Right atrium auricular region (tissue), 2 donors: ENCODE data around the gene CCL4. TPM values are rescaled to one million over a fixed set of nuclear protein-coding genes. Genes with fewer than 3 reads are reported as not detected.
"Not testable (repeated sequence)": the region's sequence is repeated elsewhere in the genome, so short reads cannot be mapped to it uniquely, and the experiment has no call there.

Experiments used
- DNase-seq: peaks from one replicate; pipeline ENCODE4 v3.0.0-alpha.2; 2019; ENCODE audit warnings: low spot score
- H3K27ac ChIP-seq, 2 donors: fragments of 200-600 bp; sonication (generic); 1 replicate in 1 of 2; 2 replicates in 1 of 2; pipeline ENCODE4 v1.5.1; 2016 to 2019
- H3K27me3 ChIP-seq, 2 donors: fragments of 200-600 bp; sonication (generic); one replicate each; pipeline versions ENCODE4 v1.5.1 to v1.6.0; 2017 to 2019
- H3K36me3 ChIP-seq: fragments of 200-600 bp; sonication (generic); one replicate; pipeline ENCODE4 v1.5.1; 2016
- H3K4me1 ChIP-seq, 2 donors: fragments of 200-600 bp; sonication (generic); one replicate each; pipeline versions ENCODE4 v1.5.1 to v1.6.0; 2017 to 2019
- H3K4me3 ChIP-seq, 2 donors: fragments of 200-600 bp; sonication (generic); 1 replicate in 1 of 2; 2 replicates in 1 of 2; pipeline ENCODE4 v1.5.1; 2017 to 2019; ENCODE audit warnings: mild to moderate bottlenecking in 1 of 2, moderate library complexity in 1 of 2
- H3K9me3 ChIP-seq, 2 donors: fragments of 200-600 bp; sonication (generic); one replicate each; pipeline ENCODE4 v1.5.1; 2019
- total RNA-seq, 2 donors: library from RNA; depleted of rRNA; stranded (reverse); fragments of >200 nt; gene quantifications; one replicate each; pipeline ENCODE4 v1.1.0, GENCODE V29; 2016
- TF ChIP-seq, protein P1 (sequence below), 2 donors: fragments of 200-600 bp; sonication (generic); IDR thresholded peaks; one replicate each; pipeline ENCODE4 v1.5.1; 2019; ENCODE audit warnings: antibody characterized with exemption in 2 of 2

The CCL4 gene
- total RNA-seq, 2 donors from 2014 or later = 1.7 to 2.8 TPM

DNA sequence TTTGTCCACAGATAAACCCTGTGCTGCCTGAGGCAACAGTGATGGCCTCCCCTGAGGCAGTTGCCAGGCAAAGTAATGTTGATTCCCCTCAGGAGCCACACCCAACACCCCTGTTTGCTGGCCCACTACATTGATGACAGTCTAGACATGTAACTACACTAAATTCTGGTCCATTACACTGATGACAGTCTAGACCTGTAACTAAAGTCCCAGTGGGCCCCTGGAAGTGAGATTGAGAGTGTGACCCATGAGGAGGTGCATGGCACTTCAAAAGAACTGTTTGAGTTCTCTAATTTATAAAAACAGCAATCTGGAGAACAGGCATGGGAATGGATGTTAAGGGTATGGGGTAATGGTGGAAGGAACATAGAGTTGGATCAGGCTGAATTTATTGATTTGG lies 8.9 kb downstream of the CCL4 start:
- Histone ChIP-seq H3K27me3 (no peaks in the 10 kb centered on the region), H3K36me3 (no peaks in the 10 kb centered on the region), H3K9me3 (no peaks in the 10 kb centered on the region), H3K4me3 (no peak overlapping the region), H3K4me1 (no peaks in the 10 kb centered on the region), H3K27ac (no peak overlapping the region)
- no peak for DNase-seq
- TF ChIP-seq, protein P1, sequence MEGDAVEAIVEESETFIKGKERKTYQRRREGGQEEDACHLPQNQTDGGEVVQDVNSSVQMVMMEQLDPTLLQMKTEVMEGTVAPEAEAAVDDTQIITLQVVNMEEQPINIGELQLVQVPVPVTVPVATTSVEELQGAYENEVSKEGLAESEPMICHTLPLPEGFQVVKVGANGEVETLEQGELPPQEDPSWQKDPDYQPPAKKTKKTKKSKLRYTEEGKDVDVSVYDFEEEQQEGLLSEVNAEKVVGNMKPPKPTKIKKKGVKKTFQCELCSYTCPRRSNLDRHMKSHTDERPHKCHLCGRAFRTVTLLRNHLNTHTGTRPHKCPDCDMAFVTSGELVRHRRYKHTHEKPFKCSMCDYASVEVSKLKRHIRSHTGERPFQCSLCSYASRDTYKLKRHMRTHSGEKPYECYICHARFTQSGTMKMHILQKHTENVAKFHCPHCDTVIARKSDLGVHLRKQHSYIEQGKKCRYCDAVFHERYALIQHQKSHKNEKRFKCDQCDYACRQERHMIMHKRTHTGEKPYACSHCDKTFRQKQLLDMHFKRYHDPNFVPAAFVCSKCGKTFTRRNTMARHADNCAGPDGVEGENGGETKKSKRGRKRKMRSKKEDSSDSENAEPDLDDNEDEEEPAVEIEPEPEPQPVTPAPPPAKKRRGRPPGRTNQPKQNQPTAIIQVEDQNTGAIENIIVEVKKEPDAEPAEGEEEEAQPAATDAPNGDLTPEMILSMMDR (IDR thresholded peaks at IDR 0.05) = no peak

DNA sequence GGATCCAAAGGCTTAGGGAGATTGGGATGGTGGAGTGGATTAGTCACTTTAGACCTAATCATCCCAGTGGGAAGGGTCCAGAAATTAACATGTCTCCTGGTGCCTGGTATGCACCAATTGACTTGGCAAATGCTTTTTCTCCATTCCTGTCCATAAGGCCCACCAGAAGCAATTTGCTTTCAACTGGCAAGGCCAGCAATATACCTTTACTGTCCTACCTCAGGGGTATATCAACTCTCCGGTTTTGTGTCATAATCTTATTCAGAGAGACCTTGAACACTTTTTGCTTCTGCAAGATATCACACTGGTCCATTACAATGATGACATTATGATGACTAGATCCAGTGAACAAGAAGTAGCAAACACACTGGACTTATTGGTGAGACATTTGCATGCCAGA lies 9.5 kb downstream of the CCL4 start:
- not testable (repeated sequence) for H3K9me3 ChIP-seq, DNase-seq, H3K27ac ChIP-seq, H3K4me3 ChIP-seq, H3K27me3 ChIP-seq, H3K36me3 ChIP-seq, H3K4me1 ChIP-seq

DNA sequence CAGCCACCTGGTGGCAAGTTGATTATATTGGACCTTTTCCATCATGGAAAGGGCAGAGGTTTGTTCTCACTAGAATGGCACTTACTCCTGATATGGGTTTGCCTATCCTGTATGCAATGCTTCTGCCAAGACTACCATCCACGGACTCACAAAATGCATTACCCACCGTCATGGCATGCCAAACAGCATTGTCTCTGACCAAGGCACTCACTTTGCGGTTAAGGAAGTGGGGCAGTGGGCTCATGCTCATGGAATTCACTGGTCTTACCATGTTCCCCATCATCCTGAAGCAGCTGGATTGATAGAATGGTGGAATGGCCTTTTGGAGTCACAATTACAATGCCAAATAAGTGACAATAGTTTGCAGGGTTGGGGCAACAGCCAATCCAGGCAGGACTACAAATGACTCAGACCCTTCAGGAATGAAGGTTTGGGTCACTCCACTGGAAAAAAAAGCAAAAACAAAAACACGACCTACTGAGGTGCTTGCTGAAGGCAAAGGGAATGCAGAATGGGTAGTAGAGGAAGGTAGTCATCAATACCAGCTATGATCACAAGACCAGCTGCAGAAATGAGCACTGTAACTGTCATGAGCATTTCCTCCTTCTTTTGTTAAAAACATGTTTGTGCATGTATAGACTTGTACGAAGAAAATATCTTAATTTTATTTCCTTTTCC lies 11.5 kb downstream of the CCL4 start:
- DNase-seq, H3K27me3 ChIP-seq, H3K4me3 ChIP-seq: not testable (repeated sequence)

DNA sequence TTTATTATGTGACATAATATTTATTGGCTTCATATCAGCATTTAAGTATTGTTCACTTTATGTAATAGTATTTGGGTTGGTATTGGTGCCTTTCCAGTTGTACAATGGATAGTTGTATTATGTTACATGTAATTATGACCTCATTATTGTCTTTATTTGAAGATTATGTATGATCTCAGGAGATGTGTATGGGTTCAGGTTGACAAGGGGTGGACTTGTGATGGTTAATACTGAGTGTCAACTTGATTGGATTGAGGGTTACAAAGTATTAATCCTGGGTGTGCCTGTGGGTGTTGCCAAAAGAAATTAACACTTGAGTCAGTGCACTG lies 12.0 kb downstream of the CCL4 start:
- H3K27ac ChIP-seq, H3K27me3 ChIP-seq, H3K4me1 ChIP-seq, DNase-seq, H3K36me3 ChIP-seq, H3K9me3 ChIP-seq, H3K4me3 ChIP-seq: not testable (repeated sequence)

More for the DNA sequence above, 11.5 kb downstream of the CCL4 start:
- not testable (repeated sequence) for H3K4me1 ChIP-seq, H3K27ac ChIP-seq, H3K9me3 ChIP-seq, H3K36me3 ChIP-seq

DNA sequence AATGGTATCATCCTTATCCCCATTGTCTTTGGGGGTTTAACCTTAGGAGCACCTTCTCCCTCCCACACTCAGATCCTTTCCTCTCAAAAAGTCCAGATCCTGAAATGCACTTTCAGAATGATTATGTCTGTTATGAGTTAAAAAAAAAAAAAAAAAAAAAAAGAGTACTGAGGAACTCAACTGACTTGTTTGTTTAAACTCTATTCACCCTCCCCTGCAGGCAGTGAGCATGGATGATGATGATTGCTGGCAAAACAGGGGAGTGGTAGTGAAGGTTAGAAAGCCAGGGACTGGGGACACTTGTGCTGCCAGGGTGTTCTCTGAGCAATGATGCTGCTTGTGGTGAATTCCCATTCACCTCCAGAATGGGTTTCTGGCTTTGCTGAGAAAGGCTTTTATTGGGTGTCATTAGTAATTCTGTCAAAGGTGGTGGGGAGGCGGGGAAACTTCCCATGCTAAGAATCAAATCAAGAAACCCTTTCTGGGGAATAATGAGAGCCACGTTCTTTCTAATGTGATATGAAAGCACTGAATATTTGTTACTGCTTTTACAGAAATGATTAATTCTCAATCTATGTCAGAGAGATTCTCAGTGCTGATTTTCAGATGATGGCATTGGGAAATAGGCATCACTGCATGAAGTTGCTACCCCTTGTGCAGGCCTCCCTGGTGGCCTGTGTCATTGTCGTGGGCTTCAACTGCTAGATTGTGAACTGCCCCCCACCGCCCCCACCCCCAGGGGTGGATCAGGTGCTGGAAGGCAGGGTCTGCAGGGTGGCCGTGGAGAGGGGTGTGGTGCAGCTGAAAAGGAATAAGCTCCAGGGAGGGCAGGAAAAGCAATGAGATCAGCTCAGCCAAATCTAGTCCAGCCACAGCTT lies 14.1 kb downstream of the CCL4 start:
- H3K27ac ChIP-seq = no peak overlapping the region
- no peaks in the 10 kb centered on the region for H3K36me3 ChIP-seq
- TF ChIP-seq, protein P1 (IDR thresholded peaks at IDR 0.05) = no peak

DNA sequence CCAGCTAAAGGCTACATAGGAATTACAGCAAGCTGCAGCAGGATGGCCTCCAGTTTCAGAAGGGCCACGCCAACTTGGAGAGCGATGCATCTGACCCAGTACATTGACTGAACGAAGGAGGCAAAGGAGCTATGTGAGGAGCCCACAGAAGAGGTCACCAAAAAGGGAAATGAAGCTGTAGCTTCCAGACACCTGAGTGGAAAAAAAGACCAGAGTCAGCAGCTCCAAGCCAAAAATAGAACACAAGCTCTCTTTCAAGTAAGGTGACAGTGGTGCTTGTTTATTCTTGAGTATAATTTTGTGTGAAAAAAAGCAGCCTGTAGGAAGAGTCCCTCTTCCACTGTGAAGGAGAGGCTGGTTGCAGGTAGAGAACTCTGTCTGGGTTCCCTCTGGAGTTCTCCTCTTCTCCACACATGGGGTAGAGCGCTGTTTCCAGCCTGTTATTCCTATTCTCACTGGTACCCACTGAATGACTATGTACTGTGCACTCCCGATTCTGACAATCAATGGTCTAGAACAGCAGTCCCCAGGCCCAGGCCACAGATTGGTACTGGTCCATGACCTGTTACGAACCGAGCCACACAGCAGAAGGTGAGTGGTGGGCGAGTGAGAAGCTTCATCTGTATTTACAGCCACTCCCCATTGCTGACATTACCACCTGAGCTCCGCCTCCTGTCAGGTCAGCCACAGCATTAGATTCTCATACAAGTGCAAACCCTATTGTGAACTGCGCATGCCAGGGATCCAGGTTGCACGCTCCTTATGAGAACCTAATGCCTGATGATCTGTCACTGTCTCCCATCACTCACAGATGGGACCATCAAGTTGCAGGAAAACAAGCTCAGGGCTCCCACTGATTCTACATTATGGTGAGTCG lies 15.1 kb downstream of the CCL4 start:
- H3K36me3 ChIP-seq = no peaks in the 10 kb centered on the region

More for the DNA sequence above, 14.1 kb downstream of the CCL4 start:
- no peak for DNase-seq
- no peak overlapping the region for H3K4me3 ChIP-seq
- no peaks in the 10 kb centered on the region for H3K9me3 ChIP-seq
- H3K27me3 ChIP-seq = no peaks in the 10 kb centered on the region
- no peaks in the 10 kb centered on the region for H3K4me1 ChIP-seq

More for the DNA sequence above, 15.1 kb downstream of the CCL4 start:
- Histone ChIP-seq H3K9me3 (no peaks in the 10 kb centered on the region), H3K4me3 (no peak overlapping the region), H3K4me1 (no peaks in the 10 kb centered on the region), H3K27ac (no peak overlapping the region), H3K27me3 (no peaks in the 10 kb centered on the region)
- TF ChIP-seq, protein P1 (IDR thresholded peaks at IDR 0.05) = no peak
- DNase-seq = no peak
